GM10266 (cell line): ENCODE results near the gene QKI.

Experiments
- DNase-seq: peaks from one replicate; pipeline ENCODE4 v3.0.0; 2012; ENCODE audit errors: extremely low spot score
- CTCF ChIP-seq: IDR thresholded peaks from 2 replicates; pipeline ENCODE4 v1.5.1; 2012; ENCODE audit warnings: mild to moderate bottlenecking, low read depth; ENCODE audit not compliant: control insufficient read depth, insufficient read depth; ENCODE audit errors: missing control alignments

Gene QKI

GRCh38 chr6:163459536-163459935 is 45.0 kb downstream of the QKI start:
- no peak for TF ChIP-seq CTCF
- DNase-seq = no peak

GRCh38 chr6:163460307-163460782 is 45.8 kb downstream of the QKI start:
- no peak for TF ChIP-seq CTCF
- DNase-seq = peak; percentile 47

- TF ChIP-seq CTCF = no peak
- DNase-seq = no peak
Observed at GRCh38 chr6:163461696-163462095, 47.2 kb downstream of the QKI start.

GRCh38 chr6:163463180-163463579 is 48.7 kb downstream of the QKI start:
- TF ChIP-seq CTCF = no peak
- DNase-seq = no peak

GRCh38 chr6:163463795-163464194 is 49.3 kb downstream of the QKI start:
- no peak for DNase-seq
- no peak for TF ChIP-seq CTCF

- no peak for TF ChIP-seq CTCF
- no peak for DNase-seq
Observed at GRCh38 chr6:163466839-163467390, 52.4 kb downstream of the QKI start.

- DNase-seq = no peak
- TF ChIP-seq CTCF = no peak
Observed at GRCh38 chr6:163468738-163469137, 54.2 kb downstream of the QKI start.
